Activated CD4-positive, alpha-beta T cell treated with anti-CD3 and anti-CD28 coated beads, Interleukin-2, Interleukin-6, amounts not matched to agents 100 ng/mL and 50 ng/mL, durations not matched to agents 16 hours and 8 hours (primary cell): ENCODE measurements around the gene DPF3.

Source experiments
- DNase-seq: peaks from one replicate; pipeline ENCODE4 v3.0.0-alpha.2; 2020

Gene DPF3

DNA sequence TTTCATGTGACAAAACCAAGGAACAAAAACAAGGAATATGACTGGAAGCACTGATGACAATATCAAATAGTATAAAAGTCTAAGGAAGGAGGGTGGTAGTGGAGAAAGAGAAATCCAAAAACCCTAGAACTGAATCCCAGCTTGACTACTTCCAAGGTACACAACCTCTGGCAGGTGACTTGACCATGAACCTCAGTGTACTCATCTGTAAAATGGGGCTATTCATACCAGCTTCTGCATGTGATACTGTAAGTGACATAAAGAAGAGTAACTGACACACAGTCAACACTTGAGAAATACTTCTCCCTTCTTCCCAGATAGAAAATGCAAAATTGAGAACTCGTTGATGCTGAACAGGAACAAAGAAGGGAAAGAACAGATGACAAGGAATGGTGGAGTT is 10.3 kb upstream of the DPF3 start:
- no peak for DNase-seq

DNA sequence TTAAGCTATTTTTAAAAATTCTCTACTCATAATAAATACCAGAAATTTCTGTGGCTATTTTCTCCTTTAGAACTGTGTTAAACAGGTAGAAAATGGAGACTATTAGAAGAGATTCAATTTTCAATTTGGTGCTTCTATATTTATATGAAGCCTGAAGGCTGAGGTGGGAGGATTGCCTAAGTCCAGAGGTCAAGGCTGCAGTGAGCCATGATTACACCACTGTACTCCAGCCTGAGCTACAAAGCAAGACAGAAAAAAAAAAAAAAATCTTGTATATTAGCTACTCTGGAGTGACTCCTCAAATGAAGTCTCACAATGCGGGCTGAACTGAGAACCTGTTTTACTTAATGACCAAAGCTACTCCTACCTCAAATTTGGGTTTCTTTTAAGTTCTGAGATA is 9.8 kb upstream of the DPF3 start:
- DNase-seq: no peak

DNA sequence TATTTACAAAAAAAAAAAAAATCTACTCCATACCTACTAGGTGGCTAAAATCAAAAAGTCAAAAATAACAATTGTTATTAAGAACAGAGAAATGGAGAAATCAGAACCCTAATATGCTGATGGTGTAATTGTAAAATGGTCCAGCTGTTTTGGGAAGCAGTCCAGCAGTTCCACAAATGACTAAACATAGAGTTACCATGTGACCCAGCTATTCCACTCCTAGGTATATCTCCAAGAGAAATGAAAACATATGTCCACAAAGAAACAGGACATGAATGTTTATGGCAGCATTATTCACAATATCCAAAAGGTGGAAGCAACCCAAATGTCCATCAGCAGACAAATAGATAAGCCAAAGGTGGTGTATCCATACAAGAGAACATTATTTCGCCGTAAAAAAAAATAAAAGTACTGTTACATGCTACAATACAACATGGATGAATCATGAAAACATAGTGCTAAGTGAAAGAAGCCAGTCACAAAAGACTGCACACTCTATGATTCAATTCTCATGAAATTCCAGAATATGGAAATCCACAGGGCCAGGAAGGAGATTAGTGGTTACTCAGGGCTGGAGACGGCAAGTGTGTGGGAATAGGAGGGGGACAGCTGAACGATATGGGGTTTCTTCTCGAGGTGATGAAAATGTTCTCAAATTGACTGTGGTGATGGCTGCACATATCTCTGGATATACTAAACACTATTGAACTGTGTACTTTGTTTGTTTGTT is 9.1 kb upstream of the DPF3 start:
- DNase-seq: no peak

DNA sequence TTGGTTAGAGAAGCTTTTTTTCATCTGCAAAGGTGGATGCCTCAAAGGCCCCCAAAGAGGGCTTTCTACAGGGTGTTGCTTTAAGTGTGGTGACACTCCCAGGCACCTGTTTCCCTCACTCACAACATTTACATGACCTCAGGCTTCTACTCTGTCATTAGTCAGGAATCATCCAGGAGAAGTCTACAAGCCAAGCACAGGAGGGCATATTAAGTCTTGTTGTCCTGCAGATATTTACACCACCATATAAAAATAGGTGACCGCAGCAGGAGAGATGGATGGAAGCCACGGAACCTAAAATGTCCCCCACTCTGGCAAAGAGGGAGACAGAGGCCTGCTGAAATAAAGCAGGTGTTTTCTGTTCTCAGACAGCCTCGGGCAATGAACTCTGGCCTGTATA is 7.5 kb upstream of the DPF3 start:
- DNase-seq: no peak

DNA sequence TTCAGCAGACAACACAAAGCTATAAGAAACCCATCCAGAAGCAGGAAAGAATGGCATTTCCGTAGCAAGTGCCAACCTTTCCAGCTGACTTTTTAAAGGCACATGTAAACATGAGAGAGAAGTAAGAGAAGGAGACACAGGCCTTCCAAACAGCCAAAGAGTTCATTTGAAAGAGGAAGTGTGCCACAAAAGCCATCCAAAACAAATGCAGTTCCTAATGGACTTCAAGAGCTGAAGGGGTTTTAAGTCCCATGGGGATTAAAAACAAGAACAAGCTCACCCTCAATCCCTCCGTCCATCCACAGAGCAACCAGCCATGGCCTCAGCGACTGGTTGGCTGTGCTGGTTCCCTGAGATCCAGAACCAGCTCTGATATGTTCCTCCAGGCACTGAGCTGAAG is 4.5 kb upstream of the DPF3 start:
- DNase-seq: no peak

DNA sequence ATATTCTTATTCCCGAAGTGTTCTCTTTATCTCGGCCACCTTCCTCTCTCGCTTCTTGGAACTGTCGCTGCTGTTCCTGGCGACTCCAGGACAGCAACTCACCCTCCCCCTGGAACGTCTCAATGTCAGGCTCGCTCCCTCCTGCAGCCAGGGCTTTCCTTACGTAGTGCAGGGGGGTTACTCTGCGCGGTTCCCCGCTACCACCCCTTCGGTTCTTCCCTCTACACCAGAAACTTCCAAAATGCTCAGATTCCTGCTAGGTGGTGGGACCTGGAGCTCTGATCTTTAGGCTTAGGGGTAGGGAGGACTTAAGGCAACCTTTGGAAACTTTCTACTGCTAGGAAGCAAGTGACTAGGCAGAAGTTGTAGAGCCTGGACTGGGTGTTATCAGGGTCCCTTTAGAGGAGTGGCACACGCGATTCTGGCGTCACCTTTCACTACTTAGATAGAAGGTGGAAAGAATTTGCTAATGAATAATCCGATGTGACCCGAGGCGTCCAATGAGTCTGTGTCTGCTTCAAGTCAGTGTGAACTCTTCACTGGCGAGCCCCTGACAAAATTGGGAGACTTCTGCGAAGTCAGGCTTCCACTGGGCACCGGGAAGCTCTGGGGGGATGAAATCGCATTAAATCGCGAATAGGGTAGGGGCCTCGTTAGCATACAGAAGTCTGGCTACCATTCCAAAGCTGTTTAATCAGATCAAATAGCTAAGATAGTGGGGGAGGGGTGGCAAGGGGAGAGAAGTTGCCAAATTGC is 900 bp upstream of the DPF3 start:
- no peak for DNase-seq

DNA sequence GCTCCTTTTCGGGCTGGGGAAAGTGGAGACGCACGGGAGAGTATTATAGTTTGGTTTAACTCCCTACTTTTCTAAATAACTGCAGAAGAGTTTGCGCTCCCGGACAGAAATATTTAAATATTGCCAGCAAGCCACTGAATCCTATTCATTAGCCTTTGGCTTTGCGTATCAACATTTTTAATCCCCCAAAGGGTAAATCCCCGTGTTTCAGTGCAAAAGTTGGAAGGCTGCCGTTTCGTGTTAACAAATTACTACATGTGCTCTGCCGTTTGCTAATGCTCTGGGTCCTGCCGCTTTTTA is 372 bp upstream of the DPF3 start:
- DNase-seq: no peak

DNA sequence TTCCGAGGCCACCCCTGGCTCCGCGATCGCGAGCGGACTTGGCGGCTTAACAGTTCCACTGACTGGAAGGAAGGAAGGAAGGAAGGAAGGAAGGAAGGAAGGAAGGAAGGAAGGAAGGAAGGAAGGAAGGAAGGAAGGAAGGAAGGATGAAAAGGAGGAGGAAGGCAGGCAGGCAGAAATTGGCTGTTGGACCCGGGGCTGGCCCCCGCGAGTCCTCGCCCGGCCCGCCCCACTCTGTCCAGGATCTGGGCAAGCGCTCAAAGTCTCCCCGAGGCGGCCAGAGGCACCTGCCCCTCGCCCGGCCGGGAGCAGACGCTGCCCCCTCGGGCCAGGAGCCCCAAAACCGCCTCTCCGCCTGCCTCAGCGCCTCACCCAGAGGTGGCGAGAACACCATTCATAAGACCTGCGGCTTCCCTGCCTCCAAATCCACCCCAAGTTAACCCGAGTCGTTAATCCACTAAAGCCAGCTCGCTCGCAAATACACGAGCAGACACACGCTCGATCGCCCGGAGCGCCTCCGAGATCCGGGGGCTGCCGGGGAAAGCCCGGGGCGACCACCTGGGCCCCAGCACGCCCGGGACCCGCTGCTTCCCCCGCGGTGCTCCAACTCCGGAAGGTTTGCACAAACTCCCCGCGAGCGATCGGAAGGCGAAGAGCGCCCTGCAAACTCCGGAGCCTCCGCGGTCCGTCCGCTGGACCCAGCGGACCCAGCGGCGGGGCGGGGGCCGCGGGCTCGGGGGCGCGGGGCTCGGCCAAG is 844 bp downstream of the DPF3 start:
- peak; percentile 38 for DNase-seq

DNA sequence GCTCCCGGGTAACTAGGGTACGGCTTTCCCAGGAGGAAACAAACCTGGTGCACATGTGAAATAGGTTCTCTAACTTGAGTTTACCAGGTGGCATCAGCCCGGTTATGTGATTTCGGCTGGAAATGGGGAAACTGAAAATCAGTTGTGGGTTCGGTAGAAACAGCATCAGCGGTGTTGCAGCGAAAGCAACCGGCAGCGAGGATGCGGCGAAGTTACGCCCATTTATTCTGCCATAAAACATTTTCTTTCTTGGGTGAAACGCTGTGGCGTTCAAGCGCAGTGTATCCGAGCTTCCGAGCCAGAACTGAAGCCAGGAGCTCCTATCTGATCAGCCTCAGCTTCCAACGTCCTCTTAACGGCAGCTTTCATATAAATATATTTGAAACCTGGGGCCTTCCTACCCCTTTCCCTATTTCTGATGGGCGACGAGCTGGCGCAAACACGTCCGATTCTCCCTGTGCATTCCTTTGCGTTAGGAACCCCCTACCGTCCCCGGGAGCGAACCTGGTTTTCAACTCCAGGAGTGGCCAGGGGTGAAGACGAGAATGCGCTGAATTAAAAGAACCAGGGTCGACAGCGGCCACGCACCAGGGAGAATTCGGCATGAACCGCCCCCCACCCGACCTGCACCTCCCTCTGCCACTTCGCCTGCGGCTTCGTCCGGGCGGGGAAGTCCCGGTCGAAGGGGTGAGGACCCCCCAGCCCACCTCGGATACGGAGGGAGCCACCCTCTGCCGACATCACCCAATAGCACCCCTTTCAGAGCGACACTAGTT is 1.6 kb downstream of the DPF3 start:
- DNase-seq: peak; percentile 31

DNA sequence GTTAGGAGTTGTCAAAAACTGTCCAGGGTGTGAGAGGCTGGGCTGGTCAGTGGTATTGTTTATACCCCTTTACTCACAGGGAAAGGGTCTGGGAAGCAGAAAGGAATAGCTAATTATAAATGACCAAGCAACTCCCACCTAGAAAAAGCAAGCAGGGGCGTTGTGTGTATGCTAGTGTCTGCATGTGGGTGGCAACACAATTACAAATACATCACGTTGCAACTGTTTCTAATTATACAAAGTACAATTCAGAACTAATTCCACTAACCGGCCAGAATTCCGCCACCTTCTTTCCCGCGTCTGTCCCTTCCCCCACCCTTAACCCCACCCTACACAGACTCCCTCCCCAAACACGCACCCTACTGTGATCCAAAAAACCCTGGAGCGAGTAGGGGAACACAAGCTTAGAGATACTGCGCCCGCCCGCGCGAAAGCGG is 2.2 kb downstream of the DPF3 start:
- DNase-seq: no peak

DNA sequence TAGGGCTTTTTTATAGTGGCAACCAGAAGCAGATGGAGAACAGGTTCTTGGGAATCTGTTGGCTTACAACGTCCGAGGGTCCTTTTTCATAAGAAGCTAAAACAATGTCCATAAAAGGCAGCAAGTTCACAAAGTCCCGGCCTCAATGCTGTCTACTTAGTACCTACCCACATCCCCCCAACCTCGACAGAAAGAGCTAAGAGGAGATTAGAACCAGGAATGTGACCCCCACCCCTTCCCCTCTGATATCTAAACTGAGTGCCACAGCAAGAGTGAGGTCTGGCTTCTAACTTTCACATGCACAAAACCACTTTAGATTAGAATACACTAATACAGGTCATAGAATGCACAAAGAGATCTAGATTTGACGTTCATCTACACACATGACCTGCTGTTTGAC is 4.5 kb downstream of the DPF3 start:
- no peak for DNase-seq

DNA sequence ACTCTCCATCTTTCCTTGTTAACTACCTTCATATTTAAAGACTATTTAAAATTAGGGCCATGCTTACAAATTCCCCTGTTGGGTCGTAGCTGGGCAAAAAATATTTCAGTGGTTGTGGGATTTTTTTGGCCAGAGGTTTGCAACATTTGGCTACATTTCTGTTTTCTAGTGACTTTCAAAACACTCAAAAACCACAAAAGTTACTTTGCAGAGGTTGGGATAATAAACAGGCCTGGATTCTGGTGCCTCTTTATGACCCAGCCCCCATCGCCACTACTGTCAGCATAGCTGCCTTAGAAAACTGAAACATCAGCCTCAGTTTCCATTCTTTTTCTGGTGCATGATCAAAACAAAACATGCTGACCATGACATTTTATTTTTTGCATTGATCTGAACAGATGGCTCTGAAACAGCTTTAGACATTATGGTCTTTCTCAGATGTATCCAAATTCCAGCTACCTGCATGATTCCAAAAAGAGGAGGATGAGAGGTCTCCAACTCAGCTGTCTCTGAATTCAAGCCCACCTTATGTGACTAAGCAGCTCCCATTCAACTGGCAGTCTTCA is 5.2 kb downstream of the DPF3 start:
- DNase-seq: no peak

DNA sequence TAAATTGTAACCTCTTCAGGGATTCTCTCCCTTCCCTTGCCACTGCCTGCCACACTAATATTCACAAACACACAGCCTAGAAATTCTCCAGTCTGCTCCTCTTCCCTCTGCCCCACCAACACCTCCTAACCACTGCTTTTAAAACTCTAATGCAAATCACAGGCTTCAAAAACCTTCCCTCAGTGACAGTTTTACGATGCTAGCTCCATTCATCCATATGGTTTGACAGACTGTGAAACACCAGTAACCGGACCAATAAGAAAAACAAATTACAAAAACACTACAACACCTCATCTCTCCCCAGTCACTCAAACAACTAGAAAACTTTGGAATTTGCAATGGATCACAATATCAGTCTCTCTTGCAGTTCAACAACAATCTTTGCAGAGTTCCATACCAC is 5.7 kb downstream of the DPF3 start:
- no peak for DNase-seq

DNA sequence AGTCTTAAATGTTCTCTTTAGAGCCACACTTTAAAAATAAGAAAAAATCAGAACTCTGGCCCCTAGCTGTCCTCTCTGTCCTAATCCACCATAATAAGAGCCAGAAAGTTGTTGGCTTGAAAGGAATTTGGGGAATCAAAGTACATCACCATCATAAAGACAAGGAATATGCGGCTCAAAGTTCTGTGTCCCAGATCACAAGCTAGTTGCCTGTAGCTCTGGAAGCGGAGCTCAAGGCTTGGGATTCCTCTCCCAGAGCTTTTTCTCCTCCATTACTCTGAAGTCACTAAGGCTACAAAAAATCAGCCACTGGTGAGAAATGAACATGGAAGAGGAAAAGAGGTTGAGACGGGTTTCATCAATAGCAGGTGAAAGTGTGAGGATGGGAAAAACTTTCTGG is 6.4 kb downstream of the DPF3 start:
- DNase-seq: no peak

DNA sequence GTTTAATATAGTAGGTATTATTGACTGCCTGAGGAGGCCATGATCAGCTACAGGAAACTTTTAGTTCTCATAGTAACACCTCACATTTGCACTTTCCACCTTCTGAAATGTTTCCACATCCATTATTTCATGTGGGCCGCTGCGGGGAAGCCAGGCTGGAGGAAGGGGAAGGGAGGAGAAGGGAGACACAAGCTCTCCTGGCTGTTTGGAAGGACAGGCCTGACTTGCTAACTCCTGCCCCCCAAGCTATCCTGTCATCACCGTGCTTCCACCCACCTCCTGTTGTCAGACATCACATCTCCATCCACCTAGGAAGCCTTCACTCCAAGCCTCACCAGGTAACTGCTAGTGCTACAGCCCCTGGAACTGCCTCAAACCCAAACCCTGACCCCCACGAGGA is 9.5 kb downstream of the DPF3 start:
- no peak for DNase-seq

DNA sequence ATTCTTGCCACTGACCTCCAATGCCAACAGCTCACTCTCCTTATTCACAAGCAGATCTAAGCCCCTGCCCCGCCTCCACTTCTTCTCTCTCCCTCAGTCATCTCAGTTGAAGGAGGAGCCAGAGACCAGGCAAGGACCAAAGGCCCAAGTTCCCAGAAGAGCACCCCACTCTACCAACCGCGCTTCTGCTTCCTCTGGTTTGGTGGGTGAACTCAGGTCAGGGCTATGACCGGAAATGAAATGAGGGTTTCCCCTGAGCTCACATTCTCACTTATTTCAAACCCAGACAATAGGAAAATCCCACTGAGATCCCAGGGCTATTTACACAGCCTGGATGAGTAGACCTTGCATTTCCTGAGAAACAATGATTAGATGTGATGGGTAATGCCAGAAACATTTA is 9.9 kb downstream of the DPF3 start:
- DNase-seq: peak; percentile 42

DNA sequence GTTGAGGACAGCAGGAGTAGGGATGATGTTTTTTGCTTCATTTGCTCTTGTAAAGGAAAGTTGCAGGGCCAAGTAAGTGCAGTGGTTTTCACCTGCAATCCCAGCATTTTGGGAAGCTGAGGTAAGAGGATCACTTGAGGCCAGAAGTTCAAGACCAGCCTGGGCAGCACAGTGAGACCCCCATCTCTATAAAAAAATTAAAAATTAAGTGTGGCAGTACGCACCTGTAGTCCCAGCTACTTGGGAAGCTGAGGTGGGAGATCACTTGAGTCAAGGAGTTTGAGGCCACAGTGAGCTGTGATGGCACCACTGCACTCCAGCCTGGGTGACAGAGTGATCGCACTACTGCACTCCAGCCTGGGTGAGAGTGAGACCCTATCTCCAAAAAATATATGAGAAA is 10.8 kb downstream of the DPF3 start:
- DNase-seq: no peak

DNA sequence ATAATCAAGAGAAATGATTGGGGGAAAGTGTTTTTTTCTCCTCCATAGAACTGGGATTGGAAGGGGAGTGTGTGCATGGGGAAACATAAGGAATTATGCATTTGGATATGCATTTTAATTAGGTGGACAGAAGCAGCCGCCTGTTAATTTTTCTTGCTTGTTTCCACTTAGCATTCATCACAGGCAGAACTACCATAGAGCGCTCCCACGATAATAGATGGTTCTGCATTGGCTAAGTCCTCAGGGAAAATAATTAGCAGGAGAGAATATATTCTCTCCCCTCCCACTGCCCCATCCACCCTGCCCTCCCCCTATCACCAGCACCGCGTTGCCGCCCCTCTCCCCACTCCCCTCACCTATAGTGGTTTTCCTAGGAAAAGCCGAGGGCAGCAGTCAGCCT is 11.4 kb downstream of the DPF3 start:
- DNase-seq: no peak

DNA sequence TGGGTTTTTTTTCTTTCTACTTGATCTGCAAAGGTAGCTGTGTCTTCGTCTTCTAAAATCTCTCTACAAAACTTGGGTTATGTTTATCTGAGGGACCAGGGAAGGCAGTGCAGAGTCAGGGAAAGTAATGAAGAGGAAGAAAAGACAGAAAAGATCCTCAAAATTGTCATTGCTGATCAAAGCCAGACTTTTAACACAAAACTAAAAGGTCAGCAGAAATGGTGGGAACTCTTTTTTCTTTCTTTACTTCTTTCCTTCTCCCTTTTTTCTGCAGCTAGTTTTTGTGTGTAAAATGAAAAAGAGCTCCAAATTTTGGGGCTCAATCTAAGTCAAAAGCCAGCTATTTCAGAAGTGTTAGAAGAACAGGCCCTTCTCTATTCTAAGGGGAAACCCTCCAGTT is 11.9 kb downstream of the DPF3 start:
- DNase-seq: no peak

DNA sequence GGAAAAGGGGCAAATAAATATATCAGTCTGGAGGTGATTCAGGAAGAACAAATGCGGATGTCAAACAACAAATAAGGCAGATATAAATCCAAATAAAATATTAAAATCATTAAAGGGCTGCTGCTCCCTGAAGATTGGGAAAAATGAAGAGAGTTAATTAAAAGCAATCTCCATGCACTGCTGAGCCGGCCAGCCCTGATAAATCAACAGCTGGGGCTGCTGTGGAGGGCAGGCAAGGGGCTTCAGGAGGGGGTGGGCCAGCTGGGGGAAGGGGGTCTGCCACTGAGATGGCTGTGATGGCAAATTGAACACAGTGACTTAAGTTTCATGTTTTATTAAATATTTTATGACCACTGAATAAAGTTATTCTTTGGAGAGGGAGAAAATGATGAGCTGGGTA is 12.4 kb downstream of the DPF3 start:
- no peak for DNase-seq

DNA sequence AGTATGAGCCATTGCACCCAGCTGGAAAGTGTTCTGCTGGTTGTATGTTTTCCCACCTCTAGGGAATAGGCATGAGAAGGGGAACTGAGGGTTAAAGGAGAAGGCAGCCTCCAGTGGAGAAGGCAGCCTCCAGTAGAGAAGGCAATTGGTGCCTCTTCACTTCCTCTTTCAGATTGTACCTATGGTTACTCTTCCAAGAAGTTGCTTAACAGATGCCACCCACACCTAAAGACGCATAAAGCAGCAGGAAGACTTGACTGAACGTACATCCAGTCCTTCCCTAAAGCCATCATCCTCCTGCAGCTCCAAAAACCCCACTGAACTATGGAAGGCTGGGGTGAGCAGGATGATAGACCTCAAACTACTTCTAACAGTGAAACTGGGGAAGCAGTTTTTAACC is 13.1 kb downstream of the DPF3 start:
- DNase-seq: no peak

DNA sequence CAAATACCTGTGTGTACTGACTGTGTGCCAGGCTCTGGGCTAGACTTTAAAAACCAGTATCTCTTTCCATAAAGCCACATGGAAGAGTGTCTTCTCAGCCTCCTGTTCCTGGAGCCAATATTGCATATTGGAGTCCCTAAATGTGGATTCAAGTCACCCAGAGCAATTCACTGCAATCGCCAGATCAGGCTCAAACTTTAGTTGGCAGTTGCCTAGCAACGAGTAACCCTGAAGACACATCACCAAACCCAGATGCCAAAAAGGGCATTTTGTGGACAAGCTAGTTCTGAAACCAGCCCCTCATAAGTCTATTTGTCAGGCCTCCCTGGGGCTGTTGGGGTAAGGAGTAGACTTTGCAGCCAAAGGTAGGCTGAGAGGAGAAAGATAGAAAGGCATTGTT is 13.7 kb downstream of the DPF3 start:
- no peak for DNase-seq

DNA sequence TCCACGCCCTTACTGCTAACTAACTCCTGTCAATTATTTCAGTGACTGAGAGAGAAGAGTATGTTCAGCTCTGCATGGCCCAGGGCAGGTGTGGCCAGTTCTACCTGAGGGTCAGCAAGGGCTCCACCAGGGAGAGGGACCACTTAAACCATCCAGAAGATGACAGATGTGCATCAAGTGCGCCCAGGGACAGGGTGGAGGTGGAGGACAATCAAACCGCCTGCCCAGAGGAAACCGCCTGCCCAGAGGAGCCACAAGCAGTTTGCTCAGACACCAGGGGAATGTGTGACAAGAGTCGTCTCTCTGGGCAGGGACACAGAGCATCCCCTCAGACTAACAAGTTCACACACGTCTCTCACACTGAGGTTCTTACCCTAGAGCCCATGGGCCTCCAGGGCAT is 14.5 kb downstream of the DPF3 start:
- no peak for DNase-seq
